ENCODE results near the gene CD248. TPM values are rescaled to one million over a fixed set of nuclear protein-coding genes. Genes with fewer than 3 reads are reported as not detected.

Gene CD248
- total RNA-seq, 1 experiment from 2014 or later: 2.6 TPM

DNA sequence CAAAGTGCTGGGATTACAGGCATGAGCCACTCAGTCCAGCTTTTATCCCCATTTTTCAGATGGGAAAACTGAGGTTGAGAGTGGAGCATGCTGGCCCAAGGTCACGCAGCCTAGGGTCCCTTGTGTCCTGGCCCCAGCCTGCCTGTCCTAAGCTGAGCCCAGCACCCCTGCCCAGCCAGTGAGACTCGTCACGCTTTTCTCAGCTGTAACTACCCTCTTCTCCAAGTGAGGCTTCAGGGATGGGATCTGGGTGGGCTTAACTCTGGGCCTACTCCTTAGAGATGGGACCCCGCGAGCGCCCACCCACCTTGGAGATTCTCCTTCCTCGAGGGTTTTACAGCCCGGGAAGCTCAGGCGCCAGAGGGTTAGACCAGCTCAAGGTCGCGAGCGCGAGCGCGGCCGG, 25.5 kb downstream of the CD248 start:
- POLR2A ChIA-PET: interaction anchor here (0.7 to 1.4 kb wide), 2 partner anchors 10 to 21 kb away, joined by 3 to 4 read pairs; no protein-coding TSS in a partner anchor

DNA sequence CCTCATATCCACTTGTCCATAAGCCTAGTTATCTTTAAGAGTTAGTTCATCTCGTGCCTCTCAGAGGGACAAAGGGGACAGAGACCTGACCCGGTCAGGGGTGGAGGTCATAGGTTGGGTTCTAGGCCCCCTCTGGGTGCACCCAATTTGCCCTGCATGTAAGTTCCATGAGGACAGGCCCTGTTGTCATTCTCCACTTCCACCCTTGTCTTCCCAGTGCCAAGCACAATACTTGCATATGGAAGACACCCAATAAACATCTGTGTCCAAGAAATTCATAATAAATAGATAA, 26.6 kb downstream of the CD248 start:
- no peak for ATAC-seq
- Mint-ChIP-seq H3K9me3 (no peaks in the 10 kb centered on the region), H3K4me3 (peak overlapping the region; percentile 96), H3K4me1 (peaks cover 20% of the 10 kb centered on the region), H3K27ac (peak overlapping the region; percentile 72; the same call in 1 of the 2 replicates), H3K36me3 (no peaks in the 10 kb centered on the region), H3K27me3 (ENCODE audit: low read depth) (peaks cover 37% of the 10 kb centered on the region)
- CTCF ChIA-PET: interaction anchor here (1.8 to 2.5 kb wide), 5 partner anchors 8 to 27 kb away, joined by 5 to 18 read pairs (median 16); partner anchors contain the start of genes CD248 and RAB1B
- POLR2A ChIA-PET: interaction anchor here (1.4 to 1.8 kb wide), 2 partner anchors 46 to 176 kb away, joined by 4 read pairs; partner anchors contain the start of genes PELI3 and RIN1
- DNase-seq (ENCODE audit: low spot score): no peak
- TF ChIP-seq, protein P1, sequence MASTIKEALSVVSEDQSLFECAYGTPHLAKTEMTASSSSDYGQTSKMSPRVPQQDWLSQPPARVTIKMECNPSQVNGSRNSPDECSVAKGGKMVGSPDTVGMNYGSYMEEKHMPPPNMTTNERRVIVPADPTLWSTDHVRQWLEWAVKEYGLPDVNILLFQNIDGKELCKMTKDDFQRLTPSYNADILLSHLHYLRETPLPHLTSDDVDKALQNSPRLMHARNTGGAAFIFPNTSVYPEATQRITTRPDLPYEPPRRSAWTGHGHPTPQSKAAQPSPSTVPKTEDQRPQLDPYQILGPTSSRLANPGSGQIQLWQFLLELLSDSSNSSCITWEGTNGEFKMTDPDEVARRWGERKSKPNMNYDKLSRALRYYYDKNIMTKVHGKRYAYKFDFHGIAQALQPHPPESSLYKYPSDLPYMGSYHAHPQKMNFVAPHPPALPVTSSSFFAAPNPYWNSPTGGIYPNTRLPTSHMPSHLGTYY (CRISPR knock-in tag; IDR thresholded peaks at IDR 0.05): no peak
- TF ChIP-seq ZNF138 (CRISPR knock-in tag; conservative IDR thresholded peaks at IDR 0.05) (no peak), ETV6 (CRISPR knock-in tag; IDR thresholded peaks at IDR 0.05) (no peak), NR2C2 (CRISPR knock-in tag; IDR thresholded peaks at IDR 0.05) (no peak), TP53 (CRISPR knock-in tag; IDR thresholded peaks at IDR 0.05) (no peak), RELA (CRISPR knock-in tag; IDR thresholded peaks at IDR 0.05; ENCODE audit: borderline replicate concordance) (no peak), SP1 (CRISPR knock-in tag; conservative IDR thresholded peaks at IDR 0.05) (no peak), ZNF423 (CRISPR knock-in tag; IDR thresholded peaks at IDR 0.05) (no peak), ZNF263 (CRISPR knock-in tag; IDR thresholded peaks at IDR 0.05; ENCODE audit: low read depth) (no peak), JAZF1 (CRISPR knock-in tag; IDR thresholded peaks at IDR 0.05) (no peak), FOXK1 (CRISPR knock-in tag; IDR thresholded peaks at IDR 0.05) (no peak), TEAD4 (CRISPR knock-in tag; IDR thresholded peaks at IDR 0.05) (no peak)
- TF ChIP-seq, protein P2, sequence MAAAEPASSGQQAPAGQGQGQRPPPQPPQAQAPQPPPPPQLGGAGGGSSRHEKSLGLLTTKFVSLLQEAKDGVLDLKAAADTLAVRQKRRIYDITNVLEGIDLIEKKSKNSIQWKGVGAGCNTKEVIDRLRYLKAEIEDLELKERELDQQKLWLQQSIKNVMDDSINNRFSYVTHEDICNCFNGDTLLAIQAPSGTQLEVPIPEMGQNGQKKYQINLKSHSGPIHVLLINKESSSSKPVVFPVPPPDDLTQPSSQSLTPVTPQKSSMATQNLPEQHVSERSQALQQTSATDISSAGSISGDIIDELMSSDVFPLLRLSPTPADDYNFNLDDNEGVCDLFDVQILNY (CRISPR knock-in tag; IDR thresholded peaks at IDR 0.05): no peak
- TF ChIP-seq, protein P3, sequence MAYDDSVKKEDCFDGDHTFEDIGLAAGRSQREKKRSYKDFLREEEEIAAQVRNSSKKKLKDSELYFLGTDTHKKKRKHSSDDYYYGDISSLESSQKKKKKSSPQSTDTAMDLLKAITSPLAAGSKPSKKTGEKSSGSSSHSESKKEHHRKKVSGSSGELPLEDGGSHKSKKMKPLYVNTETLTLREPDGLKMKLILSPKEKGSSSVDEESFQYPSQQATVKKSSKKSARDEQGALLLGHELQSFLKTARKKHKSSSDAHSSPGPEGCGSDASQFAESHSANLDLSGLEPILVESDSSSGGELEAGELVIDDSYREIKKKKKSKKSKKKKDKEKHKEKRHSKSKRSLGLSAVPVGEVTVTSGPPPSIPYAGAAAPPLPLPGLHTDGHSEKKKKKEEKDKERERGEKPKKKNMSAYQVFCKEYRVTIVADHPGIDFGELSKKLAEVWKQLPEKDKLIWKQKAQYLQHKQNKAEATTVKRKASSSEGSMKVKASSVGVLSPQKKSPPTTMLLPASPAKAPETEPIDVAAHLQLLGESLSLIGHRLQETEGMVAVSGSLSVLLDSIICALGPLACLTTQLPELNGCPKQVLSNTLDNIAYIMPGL (CRISPR knock-in tag; IDR thresholded peaks at IDR 0.05): no peak
- TF ChIP-seq, protein P4, sequence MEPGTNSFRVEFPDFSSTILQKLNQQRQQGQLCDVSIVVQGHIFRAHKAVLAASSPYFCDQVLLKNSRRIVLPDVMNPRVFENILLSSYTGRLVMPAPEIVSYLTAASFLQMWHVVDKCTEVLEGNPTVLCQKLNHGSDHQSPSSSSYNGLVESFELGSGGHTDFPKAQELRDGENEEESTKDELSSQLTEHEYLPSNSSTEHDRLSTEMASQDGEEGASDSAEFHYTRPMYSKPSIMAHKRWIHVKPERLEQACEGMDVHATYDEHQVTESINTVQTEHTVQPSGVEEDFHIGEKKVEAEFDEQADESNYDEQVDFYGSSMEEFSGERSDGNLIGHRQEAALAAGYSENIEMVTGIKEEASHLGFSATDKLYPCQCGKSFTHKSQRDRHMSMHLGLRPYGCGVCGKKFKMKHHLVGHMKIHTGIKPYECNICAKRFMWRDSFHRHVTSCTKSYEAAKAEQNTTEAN (CRISPR knock-in tag; IDR thresholded peaks at IDR 0.05): no peak
- TF ChIP-seq, protein P5, sequence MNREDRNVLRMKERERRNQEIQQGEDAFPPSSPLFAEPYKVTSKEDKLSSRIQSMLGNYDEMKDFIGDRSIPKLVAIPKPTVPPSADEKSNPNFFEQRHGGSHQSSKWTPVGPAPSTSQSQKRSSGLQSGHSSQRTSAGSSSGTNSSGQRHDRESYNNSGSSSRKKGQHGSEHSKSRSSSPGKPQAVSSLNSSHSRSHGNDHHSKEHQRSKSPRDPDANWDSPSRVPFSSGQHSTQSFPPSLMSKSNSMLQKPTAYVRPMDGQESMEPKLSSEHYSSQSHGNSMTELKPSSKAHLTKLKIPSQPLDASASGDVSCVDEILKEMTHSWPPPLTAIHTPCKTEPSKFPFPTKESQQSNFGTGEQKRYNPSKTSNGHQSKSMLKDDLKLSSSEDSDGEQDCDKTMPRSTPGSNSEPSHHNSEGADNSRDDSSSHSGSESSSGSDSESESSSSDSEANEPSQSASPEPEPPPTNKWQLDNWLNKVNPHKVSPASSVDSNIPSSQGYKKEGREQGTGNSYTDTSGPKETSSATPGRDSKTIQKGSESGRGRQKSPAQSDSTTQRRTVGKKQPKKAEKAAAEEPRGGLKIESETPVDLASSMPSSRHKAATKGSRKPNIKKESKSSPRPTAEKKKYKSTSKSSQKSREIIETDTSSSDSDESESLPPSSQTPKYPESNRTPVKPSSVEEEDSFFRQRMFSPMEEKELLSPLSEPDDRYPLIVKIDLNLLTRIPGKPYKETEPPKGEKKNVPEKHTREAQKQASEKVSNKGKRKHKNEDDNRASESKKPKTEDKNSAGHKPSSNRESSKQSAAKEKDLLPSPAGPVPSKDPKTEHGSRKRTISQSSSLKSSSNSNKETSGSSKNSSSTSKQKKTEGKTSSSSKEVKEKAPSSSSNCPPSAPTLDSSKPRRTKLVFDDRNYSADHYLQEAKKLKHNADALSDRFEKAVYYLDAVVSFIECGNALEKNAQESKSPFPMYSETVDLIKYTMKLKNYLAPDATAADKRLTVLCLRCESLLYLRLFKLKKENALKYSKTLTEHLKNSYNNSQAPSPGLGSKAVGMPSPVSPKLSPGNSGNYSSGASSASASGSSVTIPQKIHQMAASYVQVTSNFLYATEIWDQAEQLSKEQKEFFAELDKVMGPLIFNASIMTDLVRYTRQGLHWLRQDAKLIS (CRISPR knock-in tag; IDR thresholded peaks at IDR 0.05; ENCODE audit: borderline replicate concordance): no peak

More for the DNA sequence above, 25.5 kb downstream of the CD248 start:
- ATAC-seq: no peak
- TF ChIP-seq, protein P6, sequence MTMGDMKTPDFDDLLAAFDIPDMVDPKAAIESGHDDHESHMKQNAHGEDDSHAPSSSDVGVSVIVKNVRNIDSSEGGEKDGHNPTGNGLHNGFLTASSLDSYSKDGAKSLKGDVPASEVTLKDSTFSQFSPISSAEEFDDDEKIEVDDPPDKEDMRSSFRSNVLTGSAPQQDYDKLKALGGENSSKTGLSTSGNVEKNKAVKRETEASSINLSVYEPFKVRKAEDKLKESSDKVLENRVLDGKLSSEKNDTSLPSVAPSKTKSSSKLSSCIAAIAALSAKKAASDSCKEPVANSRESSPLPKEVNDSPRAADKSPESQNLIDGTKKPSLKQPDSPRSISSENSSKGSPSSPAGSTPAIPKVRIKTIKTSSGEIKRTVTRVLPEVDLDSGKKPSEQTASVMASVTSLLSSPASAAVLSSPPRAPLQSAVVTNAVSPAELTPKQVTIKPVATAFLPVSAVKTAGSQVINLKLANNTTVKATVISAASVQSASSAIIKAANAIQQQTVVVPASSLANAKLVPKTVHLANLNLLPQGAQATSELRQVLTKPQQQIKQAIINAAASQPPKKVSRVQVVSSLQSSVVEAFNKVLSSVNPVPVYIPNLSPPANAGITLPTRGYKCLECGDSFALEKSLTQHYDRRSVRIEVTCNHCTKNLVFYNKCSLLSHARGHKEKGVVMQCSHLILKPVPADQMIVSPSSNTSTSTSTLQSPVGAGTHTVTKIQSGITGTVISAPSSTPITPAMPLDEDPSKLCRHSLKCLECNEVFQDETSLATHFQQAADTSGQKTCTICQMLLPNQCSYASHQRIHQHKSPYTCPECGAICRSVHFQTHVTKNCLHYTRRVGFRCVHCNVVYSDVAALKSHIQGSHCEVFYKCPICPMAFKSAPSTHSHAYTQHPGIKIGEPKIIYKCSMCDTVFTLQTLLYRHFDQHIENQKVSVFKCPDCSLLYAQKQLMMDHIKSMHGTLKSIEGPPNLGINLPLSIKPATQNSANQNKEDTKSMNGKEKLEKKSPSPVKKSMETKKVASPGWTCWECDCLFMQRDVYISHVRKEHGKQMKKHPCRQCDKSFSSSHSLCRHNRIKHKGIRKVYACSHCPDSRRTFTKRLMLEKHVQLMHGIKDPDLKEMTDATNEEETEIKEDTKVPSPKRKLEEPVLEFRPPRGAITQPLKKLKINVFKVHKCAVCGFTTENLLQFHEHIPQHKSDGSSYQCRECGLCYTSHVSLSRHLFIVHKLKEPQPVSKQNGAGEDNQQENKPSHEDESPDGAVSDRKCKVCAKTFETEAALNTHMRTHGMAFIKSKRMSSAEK (CRISPR knock-in tag; IDR thresholded peaks at IDR 0.05; ENCODE audit: borderline replicate concordance): no peak
- TF ChIP-seq ZNF416 (CRISPR knock-in tag; IDR thresholded peaks at IDR 0.05) (no peak), ELF4 (CRISPR knock-in tag; IDR thresholded peaks at IDR 0.05; ENCODE audit: low read depth) (no peak), TCF7 (CRISPR knock-in tag; IDR thresholded peaks at IDR 0.05; ENCODE audit: low read depth) (no peak), GTF2I (CRISPR knock-in tag; conservative IDR thresholded peaks at IDR 0.05) (peak; percentile 76), ZNF423 (CRISPR knock-in tag; IDR thresholded peaks at IDR 0.05) (0 out of 2 replicates have a peak, but pooled peaks have one; percentile 23)
- Mint-ChIP-seq H3K4me3 (peak overlapping the region; percentile 96), H3K4me1 (peaks cover 20% of the 10 kb centered on the region), H3K27me3 (ENCODE audit: low read depth) (peaks cover 37% of the 10 kb centered on the region), H3K9me3 (no peaks in the 10 kb centered on the region), H3K36me3 (no peaks in the 10 kb centered on the region), H3K27ac (no peak overlapping the region)
- no peak for DNase-seq (ENCODE audit: low spot score)
- CTCF ChIA-PET: interaction anchor here (0.6 to 1.8 kb wide), 5 partner anchors 9 to 731 kb away, joined by 3 to 17 read pairs (median 5); partner anchors contain the start of gene CD248
